ENCODE measurements around the gene MMP12. TPM values are rescaled to one million over a fixed set of nuclear protein-coding genes. Genes with fewer than 3 reads are reported as not detected.

The MMP12 gene
- total RNA-seq, 1 experiment from 2014 or later = not detected

GRCh38 chr11:102819491-102819890, 55.3 kb downstream of the MMP12 start:
- Mint-ChIP-seq H3K9me3 (peaks cover 13 to 17% of the 10 kb centered on the region in 2 experiments), H3K27ac (no peak overlapping the region), H3K4me3 (no peak overlapping the region), H3K27me3 (ENCODE audit: low read depth) (no peaks in the 10 kb centered on the region; the same call in 1 of the 2 replicates), H3K36me3 (ENCODE audit: insufficient read depth in 1 of 3, low read depth in 3 of 3) (peaks cover 0 to 6% (median 4%) of the 10 kb centered on the region in 3 experiments; a peak in 2 of 7 replicates), H3K4me1 (no peaks in the 10 kb centered on the region)
- Histone ChIP-seq H3K23me2 (ENCODE audit: insufficient read length, low read depth, low read length, poor library complexity, severe bottlenecking) (no peaks in the 10 kb centered on the region), H3K9me3 (ENCODE audit: control insufficient read depth, low read depth, low read length) (no peaks in the 10 kb centered on the region), H3K56ac (ENCODE audit: insufficient read length, low read depth, low read length) (no peak overlapping the region), H4K5ac (ENCODE audit: insufficient read length, low read depth, low read length) (no peak overlapping the region), H3K27me3 (ENCODE audit: insufficient read depth, low read length) (no peaks in the 10 kb centered on the region), H4K91ac (ENCODE audit: insufficient read length, low read depth, low read length) (no peak overlapping the region), H3K79me1 (ENCODE audit: insufficient read depth, low read depth, low read length, poor library complexity, severe bottlenecking) (no peaks in the 10 kb centered on the region), H3K27ac (ENCODE audit: insufficient read length, low read depth, low read length) (no peak overlapping the region), H4K8ac (replicated peaks; ENCODE audit: insufficient read length, low read depth, low read length) (no peak overlapping the region), H2BK20ac (ENCODE audit: low read depth, low read length, poor library complexity, severe bottlenecking) (no peak overlapping the region), H3K4ac (ENCODE audit: low read depth, low read length) (no peak overlapping the region), H4K20me1 (ENCODE audit: control insufficient read depth, insufficient read depth, insufficient read length) (no peaks in the 10 kb centered on the region), H3K14ac (ENCODE audit: insufficient read depth, low read length) (no peak overlapping the region), H2BK120ac (ENCODE audit: low read depth, low read length, poor library complexity, severe bottlenecking) (no peak overlapping the region), H2BK15ac (ENCODE audit: low read depth, low read length) (no peak overlapping the region), H2BK12ac (ENCODE audit: insufficient read length, low read depth, low read length) (no peak overlapping the region), H3K4me1 (ENCODE audit: insufficient read depth, low read length) (no peaks in the 10 kb centered on the region), H3K18ac (ENCODE audit: insufficient read length, low read depth, low read length) (no peak overlapping the region), H2AK5ac (ENCODE audit: insufficient read length, low read length) (no peak overlapping the region), H3K23ac (ENCODE audit: insufficient read length, low read depth, low read length) (no peak overlapping the region), H3K79me2 (ENCODE audit: insufficient read depth, low read length) (no peaks in the 10 kb centered on the region), H3T11ph (ENCODE audit: low read length) (no peak overlapping the region), H2AFZ (ENCODE audit: low read length) (no peak overlapping the region), H2BK5ac (ENCODE audit: insufficient read length, low read length) (no peak overlapping the region), H3K4me2 (ENCODE audit: insufficient read depth, insufficient read length, low read length) (no peak overlapping the region), H3K9ac (ENCODE audit: extremely low read depth, insufficient read length, low read length) (no peak overlapping the region)
- no peak for DNase-seq
- TF ChIP-seq CTCF (conservative IDR thresholded peaks at IDR 0.05) = no peak
- no CpG with 5 or more reads among the region's 6 CpGs for WGBS (ENCODE audit: extremely low coverage, insufficient read length, low lambda C conversion rate)
